Peyer's patch (tissue), 4 donors: Measurements from ENCODE around the gene SMURF1. TPM values are rescaled to one million over a fixed set of nuclear protein-coding genes. Genes with fewer than 3 reads are reported as not detected.
A peak's percentile ranks its signal among the peaks of the same experiment; 100 is the strongest.

Experiments used
- DNase-seq, 3 donors: peaks; one replicate each; pipeline ENCODE4 v3.0.0-alpha.2; 2017 to 2019
- H3K27ac ChIP-seq, 4 donors: fragments of 200-600 bp; sonication (generic); one replicate each; pipeline ENCODE4 v1.5.1; 2016 to 2019
- H3K27me3 ChIP-seq, 2 donors: fragments of 200-600 bp; sonication (generic); one replicate each; pipeline ENCODE4 v1.5.1; 2019
- H3K36me3 ChIP-seq, 3 donors: fragments of 200-600 bp; sonication (generic); one replicate each; pipeline ENCODE4 v1.5.1; 2016 to 2019
- H3K4me1 ChIP-seq, 4 donors: fragments of 200-600 bp; sonication (generic); one replicate each; pipeline ENCODE4 v1.5.1; 2016 to 2019
- H3K4me3 ChIP-seq, 4 donors: fragments of 200-600 bp; sonication (generic); 1 replicate in 3 of 4; 2 replicates in 1 of 4; pipeline ENCODE4 v1.5.1; 2016 to 2019; ENCODE audit warnings: mild to moderate bottlenecking in 1 of 4
- H3K9me3 ChIP-seq, 4 donors: fragments of 200-600 bp; sonication (generic); one replicate each; pipeline ENCODE4 v1.5.1; 2016 to 2019; ENCODE audit warnings: mild to moderate bottlenecking in 1 of 4
- POLR2A ChIP-seq, 2 donors: fragments of 450-650 bp; IDR thresholded peaks; one replicate each; pipeline ENCODE4 v1.5.1; 2017; ENCODE audit warnings: antibody characterized with exemption in 2 of 2, mild to moderate bottlenecking in 2 of 2, moderate library complexity in 2 of 2
- total RNA-seq, 4 donors: library from RNA; depleted of rRNA; stranded (reverse); fragments of >200 nt; gene quantifications; one replicate each; pipeline ENCODE4 v1.1.0, GENCODE V29; 2016
- TF ChIP-seq, protein P1 (sequence below), 6 experiments: fragments of 450-650 bp in 4 of 6; fragments of 200-600 bp in 2 of 6; sonication (generic) in 1 of 6; IDR thresholded peaks; one replicate each; pipeline ENCODE4 v1.5.1; 2017 to 2019; ENCODE audit warnings: antibody characterized with exemption in 6 of 6, mild to moderate bottlenecking in 3 of 6, moderate library complexity in 1 of 6

The SMURF1 gene
- total RNA-seq, 4 donors from 2014 or later = 17.2 to 85.0 (median 43.0) TPM

DNA sequence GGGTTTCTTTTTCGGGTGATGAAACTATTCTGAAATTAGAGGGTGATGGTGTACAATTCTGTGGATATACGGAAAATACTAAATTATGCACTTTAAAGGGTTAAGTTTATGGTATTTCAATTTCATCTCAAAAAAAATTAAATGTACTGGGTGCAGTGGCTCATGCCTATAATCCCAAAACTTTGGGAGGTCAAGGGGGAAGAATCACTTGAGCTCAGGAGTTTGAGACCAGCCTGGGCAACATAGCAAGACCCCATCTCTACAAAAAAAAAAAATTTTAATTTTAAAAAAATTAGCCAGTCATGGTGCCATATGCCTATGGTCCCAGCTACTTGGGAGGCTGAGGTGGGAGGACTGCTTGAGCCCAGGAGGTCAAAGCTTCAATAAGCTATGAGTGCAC is 57.0 kb downstream of the SMURF1 start:
- H3K4me1 ChIP-seq = peaks cover 0 to 8% (median 0%) of the 10 kb centered on the region in 4 donors
- TF ChIP-seq, protein P1, sequence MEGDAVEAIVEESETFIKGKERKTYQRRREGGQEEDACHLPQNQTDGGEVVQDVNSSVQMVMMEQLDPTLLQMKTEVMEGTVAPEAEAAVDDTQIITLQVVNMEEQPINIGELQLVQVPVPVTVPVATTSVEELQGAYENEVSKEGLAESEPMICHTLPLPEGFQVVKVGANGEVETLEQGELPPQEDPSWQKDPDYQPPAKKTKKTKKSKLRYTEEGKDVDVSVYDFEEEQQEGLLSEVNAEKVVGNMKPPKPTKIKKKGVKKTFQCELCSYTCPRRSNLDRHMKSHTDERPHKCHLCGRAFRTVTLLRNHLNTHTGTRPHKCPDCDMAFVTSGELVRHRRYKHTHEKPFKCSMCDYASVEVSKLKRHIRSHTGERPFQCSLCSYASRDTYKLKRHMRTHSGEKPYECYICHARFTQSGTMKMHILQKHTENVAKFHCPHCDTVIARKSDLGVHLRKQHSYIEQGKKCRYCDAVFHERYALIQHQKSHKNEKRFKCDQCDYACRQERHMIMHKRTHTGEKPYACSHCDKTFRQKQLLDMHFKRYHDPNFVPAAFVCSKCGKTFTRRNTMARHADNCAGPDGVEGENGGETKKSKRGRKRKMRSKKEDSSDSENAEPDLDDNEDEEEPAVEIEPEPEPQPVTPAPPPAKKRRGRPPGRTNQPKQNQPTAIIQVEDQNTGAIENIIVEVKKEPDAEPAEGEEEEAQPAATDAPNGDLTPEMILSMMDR (IDR thresholded peaks at IDR 0.05) = no peak
- TF ChIP-seq POLR2A (IDR thresholded peaks at IDR 0.05) = no peak
- H3K27me3 ChIP-seq = no peaks in the 10 kb centered on the region
- no peak overlapping the region for H3K4me3 ChIP-seq
- H3K27ac ChIP-seq = no peak overlapping the region
- H3K36me3 ChIP-seq = no peaks in the 10 kb centered on the region
- no peak for DNase-seq
- H3K9me3 ChIP-seq = no peaks in the 10 kb centered on the region

DNA sequence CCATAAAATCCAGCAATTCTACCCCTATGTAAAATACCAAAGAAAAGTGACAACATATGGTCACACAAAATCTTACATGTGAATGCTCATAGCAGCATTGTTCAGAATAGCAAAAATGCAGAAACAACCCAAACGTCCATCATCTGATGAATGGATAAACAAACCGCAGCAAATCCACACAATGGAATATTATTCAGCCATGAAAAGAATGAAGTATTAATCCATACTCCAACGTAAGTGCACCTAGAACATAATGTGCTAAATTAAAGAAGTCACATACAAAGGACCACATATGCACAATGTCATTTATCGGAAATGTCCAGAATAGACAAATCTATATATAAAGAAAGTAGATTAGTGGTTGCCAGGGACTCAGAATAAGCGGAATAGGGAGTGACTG is 57.4 kb downstream of the SMURF1 start:
- Histone ChIP-seq H3K27ac (no peak overlapping the region), H3K4me3 (no peak overlapping the region), H3K9me3 (no peaks in the 10 kb centered on the region), H3K4me1 (peaks cover 0 to 8% (median 0%) of the 10 kb centered on the region in 4 donors), H3K27me3 (no peaks in the 10 kb centered on the region), H3K36me3 (no peaks in the 10 kb centered on the region)
- TF ChIP-seq POLR2A (IDR thresholded peaks at IDR 0.05) = no peak
- TF ChIP-seq, protein P1 (IDR thresholded peaks at IDR 0.05) = no peak
- DNase-seq = no peak

DNA sequence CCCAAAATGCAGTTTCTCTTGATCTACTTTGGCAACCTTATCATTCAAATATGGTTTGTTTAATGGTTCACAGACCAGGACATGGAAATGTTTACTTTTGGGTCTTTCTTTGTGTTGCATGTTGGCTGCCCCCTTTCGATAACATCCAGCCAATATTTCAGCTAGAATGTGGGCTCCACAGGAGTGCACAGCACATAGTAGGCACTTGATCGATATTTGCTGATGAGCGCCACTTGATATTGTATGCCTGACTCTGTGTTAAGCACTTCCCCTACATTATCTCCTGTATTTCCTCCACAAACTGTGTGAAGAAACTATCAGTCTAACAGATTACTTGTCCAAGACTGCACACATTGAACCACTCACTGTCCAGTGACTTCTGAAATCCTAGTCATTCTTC is 60.2 kb downstream of the SMURF1 start:
- H3K9me3 ChIP-seq = no peaks in the 10 kb centered on the region
- no peak for DNase-seq
- TF ChIP-seq, protein P1 (IDR thresholded peaks at IDR 0.05) = no peak
- H3K36me3 ChIP-seq = no peaks in the 10 kb centered on the region
- H3K27ac ChIP-seq = peak overlapping the region in 1 of 4 donors; percentile 17
- no peaks in the 10 kb centered on the region for H3K27me3 ChIP-seq
- no peak overlapping the region for H3K4me3 ChIP-seq
- peaks cover 0 to 12% (median 0%) of the 10 kb centered on the region in 4 donors for H3K4me1 ChIP-seq

DNA sequence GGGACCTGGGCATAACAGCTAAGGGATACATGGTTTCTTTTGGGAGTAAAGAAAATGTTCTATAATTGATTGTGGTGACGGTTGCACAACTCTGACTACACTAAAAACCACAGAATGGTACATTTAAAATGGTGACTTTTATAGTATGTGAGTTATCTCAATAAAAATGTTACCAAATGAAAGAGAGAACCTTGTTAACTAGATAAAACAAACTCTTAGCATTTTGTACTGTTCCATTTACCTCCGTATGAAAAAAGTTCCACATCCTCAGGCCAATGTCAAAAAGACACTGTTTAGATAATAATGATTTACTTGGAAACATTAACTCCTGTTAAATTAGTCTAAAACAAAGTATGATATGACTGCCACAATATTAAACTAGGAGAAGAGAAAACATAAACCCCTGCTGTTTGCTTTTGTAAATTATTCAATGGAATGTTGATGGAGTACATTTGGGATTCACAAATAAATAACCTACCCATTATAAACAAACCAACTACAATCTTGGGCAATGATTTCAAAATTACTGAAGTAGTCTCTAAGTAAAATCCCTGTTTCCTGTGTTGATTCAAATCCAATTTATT is 60.7 kb downstream of the SMURF1 start:
- no peak overlapping the region for H3K4me3 ChIP-seq
- no peaks in the 10 kb centered on the region for H3K36me3 ChIP-seq
- TF ChIP-seq, protein P1 (IDR thresholded peaks at IDR 0.05) = no peak
- no peak for DNase-seq
- peak overlapping the region in 2 of 4 donors; percentile 7 to 17 for H3K27ac ChIP-seq
- H3K9me3 ChIP-seq = no peaks in the 10 kb centered on the region
- no peaks in the 10 kb centered on the region for H3K27me3 ChIP-seq
- H3K4me1 ChIP-seq = peaks cover 0 to 16% (median 0%) of the 10 kb centered on the region in 4 donors

DNA sequence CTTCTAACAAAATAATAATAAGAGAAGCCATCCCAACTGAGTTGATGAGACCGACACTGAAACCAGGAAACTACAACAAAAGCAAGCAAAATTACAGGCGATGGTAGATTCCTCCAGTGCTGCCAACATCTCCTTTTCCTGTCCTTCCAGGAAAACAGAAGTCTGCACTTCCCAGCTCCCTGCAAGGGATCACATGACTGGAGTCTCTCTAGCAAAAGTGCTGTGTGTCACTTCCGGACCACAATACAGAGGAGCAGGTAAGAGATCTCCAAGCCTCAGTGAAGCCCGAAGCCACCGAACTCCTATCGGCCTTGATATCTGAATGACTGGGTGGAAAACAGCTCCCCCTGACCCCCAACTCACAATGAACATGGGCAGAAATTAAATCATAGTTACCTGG is 63.2 kb downstream of the SMURF1 start:
- no peak for TF ChIP-seq POLR2A (IDR thresholded peaks at IDR 0.05)
- TF ChIP-seq, protein P1 (IDR thresholded peaks at IDR 0.05) = no peak
- H3K36me3 ChIP-seq = no peaks in the 10 kb centered on the region
- no peaks in the 10 kb centered on the region for H3K9me3 ChIP-seq
- peaks cover 0 to 16% (median 0%) of the 10 kb centered on the region in 4 donors for H3K4me1 ChIP-seq
- no peaks in the 10 kb centered on the region for H3K27me3 ChIP-seq
- DNase-seq = no peak
- H3K27ac ChIP-seq = no peak overlapping the region
- no peak overlapping the region for H3K4me3 ChIP-seq

DNA sequence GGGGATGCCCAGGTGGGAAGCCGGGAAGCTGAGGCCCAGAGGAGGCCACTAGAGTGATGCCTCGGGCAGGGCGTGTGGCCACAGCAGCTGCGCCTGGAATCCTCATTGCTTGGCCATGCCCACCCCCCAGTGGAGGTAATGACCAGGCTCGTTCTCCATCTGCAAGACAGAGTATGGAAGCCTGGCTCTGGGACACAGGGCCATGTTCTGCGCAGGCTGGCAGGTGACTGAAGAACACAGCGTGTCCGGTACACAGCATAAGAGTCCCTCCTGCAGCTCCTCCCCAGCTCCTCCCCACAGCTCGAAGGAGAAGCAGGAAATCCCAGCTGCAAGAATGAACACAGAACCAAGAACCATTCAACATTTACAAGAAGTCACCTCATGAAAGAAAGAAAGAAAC is 64.8 kb downstream of the SMURF1 start:
- H3K27ac ChIP-seq = no peak overlapping the region
- H3K27me3 ChIP-seq = no peaks in the 10 kb centered on the region
- peaks cover 0 to 14% (median 0%) of the 10 kb centered on the region in 4 donors for H3K4me1 ChIP-seq

More for the DNA sequence above, 64.8 kb downstream of the SMURF1 start:
- H3K4me3 ChIP-seq = no peak overlapping the region
- H3K36me3 ChIP-seq = no peaks in the 10 kb centered on the region
- H3K9me3 ChIP-seq = no peaks in the 10 kb centered on the region
- no peak for TF ChIP-seq POLR2A (IDR thresholded peaks at IDR 0.05)
- TF ChIP-seq, protein P1 (IDR thresholded peaks at IDR 0.05) = no peak
- DNase-seq = peak in 1 of 3 donors; percentile 61
